Lower leg skin (tissue), 4 donors: ENCODE data around the gene SMG6. TPM values are rescaled to one million over a fixed set of nuclear protein-coding genes. Genes with fewer than 3 reads are reported as not detected.
A peak's percentile ranks its signal among the peaks of the same experiment; 100 is the strongest.

Experiments used
- DNase-seq, 2 donors: peaks; one replicate each; pipeline ENCODE4 v3.0.0-alpha.2; 2019; ENCODE audit warnings: low spot score in 2 of 2
- H3K4me3 ChIP-seq: fragments of 200-600 bp; sonication (generic); 2 replicates; pipeline ENCODE4 v1.5.1; 2017; ENCODE audit warnings: mild to moderate bottlenecking, low read depth; ENCODE audit not compliant: poor library complexity, severe bottlenecking
- CTCF ChIP-seq, 3 donors: fragments of 450-650 bp; IDR thresholded peaks; one replicate each; pipeline ENCODE4 v1.5.1; 2016; ENCODE audit warnings: antibody characterized with exemption in 3 of 3, mild to moderate bottlenecking in 3 of 3, moderate library complexity in 2 of 3
- POLR2A ChIP-seq, 2 donors: fragments of 450-650 bp; IDR thresholded peaks; one replicate each; pipeline ENCODE4 v1.6.1; 2016 to 2017; ENCODE audit warnings: antibody characterized with exemption in 2 of 2, mild to moderate bottlenecking in 1 of 2, moderate library complexity in 1 of 2
- WGBS, 2 donors: methylation state at CpG; one replicate each; pipeline ENCODE4 v1.1.5; 2018; 5-methylcytosine and 5-hydroxymethylcytosine counted together
- intact Hi-C: fragments of 100-400 bp; cut with DNase I; formaldehyde crosslinking; loops from one replicate; pipeline ENCODE4 v1.15.0; 2023; ENCODE audit warnings: low total_unique reads
- total RNA-seq, 4 donors: library from RNA; depleted of rRNA; stranded (reverse); fragments of >200 nt; gene quantifications; one replicate each; pipeline ENCODE4 v1.1.0, GENCODE V29; 2016

Gene SMG6
- total RNA-seq, 4 donors from 2014 or later: 22.5 to 54.6 (median 29.5) TPM

- H3K4me3 ChIP-seq: no peak overlapping the region
Observed at GRCh38 chr17:2076087-2076984, 227.2 kb downstream of the SMG6 start.

GRCh38 chr17:2075336-2076086 lies 228.1 kb downstream of the SMG6 start:
- intact Hi-C loops: no loop called here
- DNase-seq: peak in 1 of 2 donors; percentile 88

More at GRCh38 chr17:2076087-2076984, 227.2 kb downstream of the SMG6 start:
- intact Hi-C loops: no loop called here
- WGBS, 2 donors: 57 to 64% methylated on average over 17 of the region's 17 CpGs
- no peak for DNase-seq
- TF ChIP-seq POLR2A (IDR thresholded peaks at IDR 0.05): no peak
- TF ChIP-seq CTCF (IDR thresholded peaks at IDR 0.05): no peak

GRCh38 chr17:2074919-2075318 lies 228.7 kb downstream of the SMG6 start:
- 77 to 79% methylated on average over 2 to 10 of the region's 10 CpGs for WGBS, 2 donors
- H3K4me3 ChIP-seq: no peak overlapping the region
- intact Hi-C loops: no loop called here
- no peak for DNase-seq
- no peak for TF ChIP-seq POLR2A (IDR thresholded peaks at IDR 0.05)
- no peak for TF ChIP-seq CTCF (IDR thresholded peaks at IDR 0.05)

More at GRCh38 chr17:2075336-2076086, 228.1 kb downstream of the SMG6 start:
- WGBS, 2 donors: 31 to 40% methylated on average over 13 of the region's 13 CpGs
- H3K4me3 ChIP-seq: no peak overlapping the region
- TF ChIP-seq CTCF (IDR thresholded peaks at IDR 0.05) (no peak), POLR2A (IDR thresholded peaks at IDR 0.05) (no peak)

- intact Hi-C loops: no loop called here
- 76 to 82% methylated on average over 31 of the region's 31 CpGs for WGBS, 2 donors
- H3K4me3 ChIP-seq: no peak overlapping the region
- TF ChIP-seq CTCF (IDR thresholded peaks at IDR 0.05): no peak
- peak in 1 of 2 donors; percentile 87 for DNase-seq
Observed at GRCh38 chr17:2071455-2072281, 231.9 kb downstream of the SMG6 start.

GRCh38 chr17:2071024-2071385 lies 232.6 kb downstream of the SMG6 start:
- intact Hi-C loops: no loop called here
- H3K4me3 ChIP-seq: no peak overlapping the region
- 88 to 90% methylated on average over 6 of the region's 6 CpGs for WGBS, 2 donors
- no peak for DNase-seq
- TF ChIP-seq POLR2A (IDR thresholded peaks at IDR 0.05) (no peak), CTCF (IDR thresholded peaks at IDR 0.05) (no peak)
